Measurements from ENCODE around the gene HOXA7. TPM values are rescaled to one million over a fixed set of nuclear protein-coding genes. Genes with fewer than 3 reads are reported as not detected.

The HOXA7 gene
- total RNA-seq, 1 donor from 2014 or later: 17.9 TPM

DNA sequence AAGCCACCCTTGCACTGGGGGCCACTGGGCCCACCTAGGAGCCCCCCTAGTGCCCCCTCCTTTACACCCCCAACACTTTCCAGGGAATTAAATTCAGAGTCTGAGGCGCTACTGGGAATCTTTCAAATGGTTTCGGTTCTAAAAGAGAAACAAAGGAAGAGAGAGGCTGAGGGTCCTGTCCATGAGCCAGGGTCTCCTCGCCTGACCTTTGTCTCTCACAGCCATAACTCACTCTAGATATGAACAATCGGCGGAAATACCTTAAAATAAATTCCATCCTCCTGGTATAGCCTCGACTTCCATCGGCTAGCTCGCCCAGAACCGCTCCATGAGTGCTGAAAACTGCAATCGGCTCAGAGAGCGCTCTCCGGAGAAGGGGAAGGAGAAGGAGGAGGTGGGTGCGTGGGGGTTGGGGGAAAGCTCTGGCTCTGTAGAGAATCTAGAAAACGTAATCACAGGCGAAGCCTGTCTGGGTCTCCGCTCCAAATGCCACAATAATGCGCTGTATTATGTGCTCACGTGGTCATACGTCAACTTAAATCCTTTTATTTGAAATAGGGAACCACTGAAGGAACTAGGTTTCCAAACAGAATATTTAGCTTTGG is 38.5 kb downstream of the HOXA7 start:
- TF ChIP-seq, protein P1, sequence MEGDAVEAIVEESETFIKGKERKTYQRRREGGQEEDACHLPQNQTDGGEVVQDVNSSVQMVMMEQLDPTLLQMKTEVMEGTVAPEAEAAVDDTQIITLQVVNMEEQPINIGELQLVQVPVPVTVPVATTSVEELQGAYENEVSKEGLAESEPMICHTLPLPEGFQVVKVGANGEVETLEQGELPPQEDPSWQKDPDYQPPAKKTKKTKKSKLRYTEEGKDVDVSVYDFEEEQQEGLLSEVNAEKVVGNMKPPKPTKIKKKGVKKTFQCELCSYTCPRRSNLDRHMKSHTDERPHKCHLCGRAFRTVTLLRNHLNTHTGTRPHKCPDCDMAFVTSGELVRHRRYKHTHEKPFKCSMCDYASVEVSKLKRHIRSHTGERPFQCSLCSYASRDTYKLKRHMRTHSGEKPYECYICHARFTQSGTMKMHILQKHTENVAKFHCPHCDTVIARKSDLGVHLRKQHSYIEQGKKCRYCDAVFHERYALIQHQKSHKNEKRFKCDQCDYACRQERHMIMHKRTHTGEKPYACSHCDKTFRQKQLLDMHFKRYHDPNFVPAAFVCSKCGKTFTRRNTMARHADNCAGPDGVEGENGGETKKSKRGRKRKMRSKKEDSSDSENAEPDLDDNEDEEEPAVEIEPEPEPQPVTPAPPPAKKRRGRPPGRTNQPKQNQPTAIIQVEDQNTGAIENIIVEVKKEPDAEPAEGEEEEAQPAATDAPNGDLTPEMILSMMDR (IDR thresholded peaks at IDR 0.05; ENCODE audit: unreplicated experiment): no peak
- peak overlapping the region; percentile 100 for H3K27ac Mint-ChIP-seq
- H3K4me1 Mint-ChIP-seq: peaks cover 67% of the 10 kb centered on the region
- peaks cover 33% of the 10 kb centered on the region for H3K36me3 Mint-ChIP-seq
- H3K4me3 Mint-ChIP-seq: peak overlapping the region; percentile 88
- H3K9me3 Mint-ChIP-seq: no peaks in the 10 kb centered on the region
- peak in 1 of 2 experiments; percentile 60 for DNase-seq (ENCODE audit: low spot score in 2 of 2, unreplicated experiment in 2 of 2)
- H3K27me3 Mint-ChIP-seq (ENCODE audit: low read depth): no peaks in the 10 kb centered on the region

DNA sequence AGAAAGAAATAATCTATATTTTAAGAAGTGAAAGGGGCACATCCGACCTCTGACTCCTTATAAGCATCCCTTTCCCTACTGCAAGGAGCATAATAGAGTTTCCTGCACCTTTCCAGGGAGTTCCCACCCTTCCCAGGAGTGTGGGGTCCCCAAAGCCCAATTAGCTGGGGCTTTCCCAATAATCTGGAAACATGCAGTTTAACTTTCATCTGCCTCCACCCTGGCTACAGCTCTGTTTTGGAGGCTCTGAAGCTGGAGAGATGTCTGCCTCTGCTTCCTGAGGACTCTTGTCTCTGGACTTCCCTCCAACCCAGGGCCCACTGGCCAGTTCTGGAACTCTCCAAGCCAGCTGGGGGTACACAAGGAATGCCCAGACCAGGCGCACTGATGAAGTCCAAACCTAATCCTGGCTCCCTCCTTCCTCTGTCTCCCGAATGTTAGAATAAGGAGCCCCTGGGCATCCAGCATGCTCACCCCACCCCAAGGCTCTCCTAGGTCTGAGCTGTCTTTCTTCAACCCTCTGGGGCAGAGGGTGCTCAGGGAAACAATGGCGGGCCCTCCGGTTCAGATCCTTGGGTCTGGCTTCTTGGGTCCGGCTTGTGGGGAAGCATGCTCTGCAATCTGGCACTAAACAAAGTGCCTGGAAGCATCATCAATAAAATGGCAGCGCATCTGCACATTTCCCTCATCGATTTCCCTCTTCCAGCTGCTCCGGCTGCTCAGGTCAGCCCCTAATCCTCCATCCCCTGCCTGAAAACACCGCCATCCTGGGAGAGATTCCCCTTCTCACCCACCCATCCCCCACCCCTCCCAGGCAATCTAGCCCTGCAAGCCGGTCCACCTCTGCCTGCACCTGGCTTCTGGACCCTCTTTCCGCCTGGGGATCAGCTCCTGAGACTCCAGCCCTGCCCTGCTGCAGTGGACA is 39.3 kb downstream of the HOXA7 start:
- Mint-ChIP-seq H3K9me3 (no peaks in the 10 kb centered on the region), H3K27ac (peak overlapping the region; percentile 100), H3K27me3 (ENCODE audit: low read depth) (no peaks in the 10 kb centered on the region), H3K36me3 (peaks cover 27% of the 10 kb centered on the region), H3K4me3 (peak overlapping the region; percentile 88), H3K4me1 (peaks cover 59% of the 10 kb centered on the region)
- TF ChIP-seq, protein P1 (IDR thresholded peaks at IDR 0.05; ENCODE audit: unreplicated experiment): no peak
- DNase-seq (ENCODE audit: low spot score in 2 of 2, unreplicated experiment in 2 of 2): peak in 1 of 2 experiments; percentile 53

DNA sequence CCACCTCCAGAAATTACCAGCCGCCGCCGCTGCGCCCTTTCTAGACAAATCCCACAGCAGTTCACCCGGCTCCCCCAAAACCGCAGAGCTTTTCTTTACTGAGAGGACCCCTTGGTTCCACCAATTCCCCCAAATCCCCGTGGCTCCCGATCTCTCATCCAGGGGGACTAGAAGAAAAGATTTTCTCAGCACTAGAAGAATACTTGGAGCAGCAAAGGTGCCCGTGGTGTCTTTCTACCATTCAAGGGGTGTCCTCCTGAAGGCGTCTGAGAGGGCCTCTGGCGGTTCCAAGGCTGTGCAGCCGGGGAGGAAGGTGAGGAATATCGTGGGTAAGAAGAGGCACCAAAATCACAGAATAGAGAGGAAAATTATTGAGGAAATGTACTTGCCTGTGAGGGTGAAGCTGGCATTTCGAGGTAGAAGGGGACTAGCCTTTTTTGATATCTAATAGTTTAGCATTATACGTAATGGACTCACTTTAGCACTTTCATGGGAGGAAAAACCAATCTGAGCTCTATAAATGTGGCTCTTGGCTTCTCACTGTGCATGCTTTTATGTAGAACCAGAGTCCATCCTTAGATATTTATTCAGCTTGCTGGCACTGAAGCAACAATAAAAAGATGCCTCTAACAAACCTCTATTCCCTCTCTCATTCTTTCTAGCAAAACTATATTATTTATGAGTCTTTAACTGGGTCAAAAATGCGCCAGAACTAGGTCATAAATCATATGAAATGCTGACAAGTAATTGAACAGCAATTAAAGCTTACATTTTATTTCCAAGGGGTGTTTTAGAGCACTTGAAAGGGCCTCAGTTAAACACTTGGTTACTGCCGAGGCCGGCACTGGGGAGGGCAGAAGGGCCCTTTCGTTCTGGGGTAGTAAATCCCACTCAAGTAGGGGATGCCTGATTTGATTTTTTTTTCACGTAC is 40.2 kb downstream of the HOXA7 start:
- peak overlapping the region; percentile 100 for H3K27ac Mint-ChIP-seq
- H3K36me3 Mint-ChIP-seq: peaks cover 21% of the 10 kb centered on the region
- H3K4me3 Mint-ChIP-seq: peak overlapping the region; percentile 88
- no peaks in the 10 kb centered on the region for H3K9me3 Mint-ChIP-seq
- H3K4me1 Mint-ChIP-seq: peaks cover 57% of the 10 kb centered on the region
- DNase-seq (ENCODE audit: low spot score in 2 of 2, unreplicated experiment in 2 of 2): peak in 1 of 2 experiments; percentile 42
- no peaks in the 10 kb centered on the region for H3K27me3 Mint-ChIP-seq (ENCODE audit: low read depth)
- TF ChIP-seq, protein P1 (IDR thresholded peaks at IDR 0.05; ENCODE audit: unreplicated experiment): no peak

DNA sequence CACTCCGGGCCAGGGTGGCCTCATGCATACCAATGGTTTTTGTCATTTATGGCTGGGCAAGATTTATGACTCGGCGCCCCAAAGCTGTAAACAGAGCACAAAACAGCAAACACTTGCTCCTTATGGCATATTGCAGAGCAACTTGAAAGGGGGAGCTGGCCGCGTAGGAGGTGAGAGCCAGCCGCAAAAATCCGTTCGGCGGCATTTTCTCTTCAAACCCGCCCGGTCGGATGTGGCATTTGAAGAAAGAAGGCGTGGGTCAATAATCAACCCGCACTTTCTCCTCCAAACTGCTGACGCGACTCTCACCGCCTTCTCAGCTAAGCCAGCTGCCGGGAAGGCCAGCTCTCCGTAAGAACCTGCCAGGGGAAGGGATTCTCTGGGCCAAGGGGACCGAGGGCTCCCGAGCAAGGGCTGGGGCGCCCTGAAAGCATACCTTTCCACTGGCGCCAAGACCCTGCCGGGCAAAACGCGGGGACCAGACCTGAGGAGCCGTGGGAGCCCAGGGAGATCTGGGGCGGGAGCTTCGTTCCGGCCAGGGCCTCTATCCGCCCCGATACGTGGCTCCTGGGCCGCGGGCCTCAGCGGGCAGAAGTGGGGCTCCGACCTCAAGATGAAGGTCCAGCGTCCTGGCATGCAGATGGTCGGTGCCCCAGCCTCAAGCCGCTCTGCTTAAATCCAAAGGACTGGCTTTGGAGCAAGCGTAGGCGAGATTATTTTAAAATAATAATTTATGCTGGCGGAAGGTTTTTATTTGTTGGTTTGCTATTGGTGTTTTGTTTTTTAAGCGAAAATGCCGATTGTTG is 41.1 kb downstream of the HOXA7 start:
- peak in 1 of 2 experiments; percentile 66 for DNase-seq (ENCODE audit: low spot score in 2 of 2, unreplicated experiment in 2 of 2)
- Mint-ChIP-seq H3K9me3 (no peaks in the 10 kb centered on the region), H3K4me1 (peaks cover 55% of the 10 kb centered on the region), H3K27ac (peak overlapping the region; percentile 100), H3K4me3 (peak overlapping the region; percentile 88), H3K27me3 (ENCODE audit: low read depth) (no peaks in the 10 kb centered on the region), H3K36me3 (peaks cover 21% of the 10 kb centered on the region)
- TF ChIP-seq, protein P1 (IDR thresholded peaks at IDR 0.05; ENCODE audit: unreplicated experiment): no peak

DNA sequence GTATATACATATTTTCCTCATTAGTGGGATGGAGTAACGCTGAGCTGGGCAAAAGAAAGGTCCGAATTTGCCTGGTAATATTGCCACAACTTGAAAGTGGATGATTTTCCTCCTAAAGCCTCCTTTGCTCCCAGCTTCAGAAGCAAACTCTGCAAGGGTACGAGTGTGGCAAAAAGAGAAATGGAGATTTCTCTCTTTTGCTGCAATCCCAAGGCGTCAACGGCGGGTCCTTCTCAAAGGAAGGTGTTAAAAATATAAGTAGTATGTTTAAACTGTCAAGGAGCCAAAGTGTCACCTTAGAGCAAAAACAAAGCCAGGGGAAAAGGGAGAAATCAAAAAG is 41.6 kb downstream of the HOXA7 start:
- no peak for DNase-seq (ENCODE audit: low spot score in 2 of 2, unreplicated experiment in 2 of 2)
- TF ChIP-seq, protein P1 (IDR thresholded peaks at IDR 0.05; ENCODE audit: unreplicated experiment): no peak
- no peaks in the 10 kb centered on the region for H3K27me3 Mint-ChIP-seq (ENCODE audit: low read depth)
- peaks cover 54% of the 10 kb centered on the region for H3K4me1 Mint-ChIP-seq
- peak overlapping the region; percentile 100 for H3K27ac Mint-ChIP-seq
- peaks cover 21% of the 10 kb centered on the region for H3K36me3 Mint-ChIP-seq
- peak overlapping the region; percentile 88 for H3K4me3 Mint-ChIP-seq
- H3K9me3 Mint-ChIP-seq: no peaks in the 10 kb centered on the region
